HepG2 (cell line): ENCODE results near the gene KHNYN. TPM values are rescaled to one million over a fixed set of nuclear protein-coding genes. Genes with fewer than 3 reads are reported as not detected.
A peak's percentile ranks its signal among the peaks of the same experiment; 100 is the strongest.

Source experiments
- ARNT ChIP-seq: fragments of 450-650 bp; IDR thresholded peaks from 2 replicates; pipeline ENCODE4 v1.6.1; 2017
- ATAD3A ChIP-seq: sonication (generic); formaldehyde crosslinking; IDR thresholded peaks from 2 replicates; pipeline ENCODE4 v1.4.0; 2020; ENCODE audit warnings: missing genetic modification reagents
- ATRX ChIP-seq: sonication (generic); formaldehyde crosslinking; IDR thresholded peaks from 2 replicates; pipeline ENCODE4 v1.4.0; 2020; ENCODE audit warnings: missing genetic modification reagents, borderline replicate concordance
- CCAR2 ChIP-seq: fragments of 200-400 bp; formaldehyde crosslinking; optimal IDR thresholded peaks from 2 replicates; pipeline ENCODE3; 2018; ENCODE audit warnings: low read depth, mild to moderate bottlenecking, low read length, moderate library complexity
- CSRNP1 ChIP-seq: sonication (generic); formaldehyde crosslinking; IDR thresholded peaks from 2 replicates; pipeline ENCODE4 v1.8.1; 2023; ENCODE audit warnings: mild to moderate bottlenecking, missing genetic modification reagents
- DMAP1 ChIP-seq: IDR thresholded peaks from 2 replicates; pipeline ENCODE4 v1.6.1; 2016
- ETV6 ChIP-seq: sonication (generic); formaldehyde crosslinking; conservative IDR thresholded peaks from 2 replicates; pipeline ENCODE4 v1.4.0; 2020; ENCODE audit warnings: missing genetic modification reagents
- ISL2 ChIP-seq: sonication (generic); formaldehyde crosslinking; IDR thresholded peaks from 2 replicates; pipeline ENCODE4 v1.5.0; 2020; ENCODE audit warnings: missing genetic modification reagents
- KAT8 ChIP-seq: IDR thresholded peaks from 2 replicates; pipeline ENCODE4 v1.6.1; 2016; ENCODE audit warnings: missing genetic modification reagents, missing compliant biosample characterization
- KMT2A ChIP-seq: sonication (generic); formaldehyde crosslinking; IDR thresholded peaks from 2 replicates; pipeline ENCODE4 v1.4.0; 2020; ENCODE audit warnings: missing genetic modification reagents
- NR2F6 ChIP-seq, 2 experiments: IDR thresholded peaks; 2 replicates each; pipeline ENCODE4 v1.6.1; 2016; ENCODE audit warnings: antibody characterized with exemption in 1 of 2, mild to moderate bottlenecking in 1 of 2
- PHF21A ChIP-seq: sonication (generic); formaldehyde crosslinking; IDR thresholded peaks from 2 replicates; pipeline ENCODE4 v1.5.0; 2020; ENCODE audit warnings: mild to moderate bottlenecking, missing genetic modification reagents
- PRMT3 ChIP-seq: sonication (generic); formaldehyde crosslinking; IDR thresholded peaks from 2 replicates; pipeline ENCODE4 v1.8.1; 2022; ENCODE audit warnings: low read depth, mild to moderate bottlenecking, moderate library complexity, missing genetic modification reagents, borderline replicate concordance
- SKI ChIP-seq: fragments of 450-650 bp; IDR thresholded peaks from one replicate; pipeline ENCODE4 v1.6.1; 2018; ENCODE audit warnings: mild to moderate bottlenecking; ENCODE audit not compliant: partially characterized antibody
- TOPORS ChIP-seq: sonication (generic); formaldehyde crosslinking; IDR thresholded peaks from 2 replicates; pipeline ENCODE4 v1.8.0; 2023; ENCODE audit warnings: mild to moderate bottlenecking, missing genetic modification reagents
- ZNF12 ChIP-seq: sonication (generic); formaldehyde crosslinking; IDR thresholded peaks from 2 replicates; pipeline ENCODE4 v1.5.0; 2020; ENCODE audit warnings: missing genetic modification reagents
- ZNF337 ChIP-seq: sonication (generic); formaldehyde crosslinking; IDR thresholded peaks from 2 replicates; pipeline ENCODE4 v1.5.1; 2020; ENCODE audit warnings: missing genetic modification reagents, low read depth, mild to moderate bottlenecking, borderline replicate concordance
- ZNF558 ChIP-seq: sonication (generic); formaldehyde crosslinking; IDR thresholded peaks from 2 replicates; pipeline ENCODE4 v1.9.0; 2022; ENCODE audit warnings: mild to moderate bottlenecking, missing genetic modification reagents, borderline replicate concordance
- ZSCAN22 ChIP-seq: sonication (generic); formaldehyde crosslinking; IDR thresholded peaks from 2 replicates; pipeline ENCODE4 v1.4.0; 2020; ENCODE audit warnings: mild to moderate bottlenecking, missing genetic modification reagents
- polyA plus RNA-seq, 8 experiments: library from polyadenylated mRNA; depleted of rRNA in 3 of 8; stranded (reverse) in 7 of 8; unstranded in 1 of 8; fragments of >200 nt; fragmentation: Illumina TruSeq in 4 of 8; extraction: Trizol in 4 of 8; gene quantifications; 2 replicates each; pipeline versions ENCODE4 v1.2.1 to v1.2.3, GENCODE V29; 2011 to 2016; ENCODE audit warnings: low read depth in 4 of 8, missing spikeins in 1 of 8, mixed read lengths in 1 of 8; ENCODE audit not compliant: insufficient read depth in 1 of 8
- total RNA-seq, 5 experiments: library from RNA; depleted of rRNA; stranded (reverse); fragments of >200 nt; fragmentation: Illumina TruSeq; extraction: Trizol; gene quantifications; 2 replicates each; pipeline ENCODE4 v1.2.3, GENCODE V29; 2016; ENCODE audit warnings: low read depth in 1 of 5
- TF ChIP-seq, protein P1 (sequence below): sonication (generic); formaldehyde crosslinking; IDR thresholded peaks from 2 replicates; pipeline ENCODE4 v1.4.0; 2020; ENCODE audit warnings: missing genetic modification reagents
- TF ChIP-seq, protein P2 (sequence below): IDR thresholded peaks from 2 replicates; pipeline ENCODE4 v1.6.1; 2016
- TF ChIP-seq, protein P3 (sequence below): conservative IDR thresholded peaks from 2 replicates; pipeline ENCODE4 v1.6.1; 2018; ENCODE audit warnings: missing genetic modification reagents
- TF ChIP-seq, protein P4 (sequence below): sonication (generic); formaldehyde crosslinking; IDR thresholded peaks from 2 replicates; pipeline ENCODE4 v1.4.0; 2020; ENCODE audit warnings: missing genetic modification reagents
- TF ChIP-seq, protein P5 (sequence below): sonication (generic); formaldehyde crosslinking; IDR thresholded peaks from 2 replicates; pipeline ENCODE4 v1.9.0; 2021; ENCODE audit warnings: missing genetic modification reagents, borderline replicate concordance

KHNYN gene
- total and polyA plus RNA-seq, 2 of the 13 experiments (the other 11 are each of a cell fraction or from before 2014, with no cell fraction given): 52.8 to 75.7 TPM

- TF ChIP-seq ZNF337 (no peak), ZNF558 (CRISPR knock-in tag) (no peak), ATAD3A (CRISPR knock-in tag) (no peak), ETV6 (CRISPR knock-in tag) (no peak), ATRX (CRISPR knock-in tag) (0 out of 2 replicates have a peak, but pooled peaks have one; percentile 24), KAT8 (CRISPR knock-in tag) (no peak), CSRNP1 (no peak), CCAR2 (peak; percentile 8), KMT2A (CRISPR knock-in tag) (no peak; the same call in 1 of the 2 replicates), ZSCAN22 (CRISPR knock-in tag) (no peak), SKI (no peak), PHF21A (CRISPR knock-in tag) (no peak), PRMT3 (no peak), NR2F6 (IDR thresholded peaks at IDR 0.05) (no peak), NR2F6 (CRISPR knock-in tag; IDR thresholded peaks at IDR 0.05) (no peak), ISL2 (CRISPR knock-in tag) (no peak), TOPORS (CRISPR knock-in tag) (no peak), ZNF12 (peak; percentile 44; the same call in 1 of the 2 replicates), ARNT (no peak), DMAP1 (CRISPR knock-in tag) (no peak)
- TF ChIP-seq, protein P1, sequence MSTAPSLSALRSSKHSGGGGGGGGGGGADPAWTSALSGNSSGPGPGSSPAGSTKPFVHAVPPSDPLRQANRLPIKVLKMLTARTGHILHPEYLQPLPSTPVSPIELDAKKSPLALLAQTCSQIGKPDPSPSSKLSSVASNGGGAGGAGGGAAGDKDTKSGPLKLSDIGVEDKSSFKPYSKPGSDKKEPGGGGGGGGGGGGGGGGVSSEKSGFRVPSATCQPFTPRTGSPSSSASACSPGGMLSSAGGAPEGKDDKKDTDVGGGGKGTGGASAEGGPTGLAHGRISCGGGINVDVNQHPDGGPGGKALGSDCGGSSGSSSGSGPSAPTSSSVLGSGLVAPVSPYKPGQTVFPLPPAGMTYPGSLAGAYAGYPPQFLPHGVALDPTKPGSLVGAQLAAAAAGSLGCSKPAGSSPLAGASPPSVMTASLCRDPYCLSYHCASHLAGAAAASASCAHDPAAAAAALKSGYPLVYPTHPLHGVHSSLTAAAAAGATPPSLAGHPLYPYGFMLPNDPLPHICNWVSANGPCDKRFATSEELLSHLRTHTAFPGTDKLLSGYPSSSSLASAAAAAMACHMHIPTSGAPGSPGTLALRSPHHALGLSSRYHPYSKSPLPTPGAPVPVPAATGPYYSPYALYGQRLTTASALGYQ: no peak
- TF ChIP-seq, protein P2, sequence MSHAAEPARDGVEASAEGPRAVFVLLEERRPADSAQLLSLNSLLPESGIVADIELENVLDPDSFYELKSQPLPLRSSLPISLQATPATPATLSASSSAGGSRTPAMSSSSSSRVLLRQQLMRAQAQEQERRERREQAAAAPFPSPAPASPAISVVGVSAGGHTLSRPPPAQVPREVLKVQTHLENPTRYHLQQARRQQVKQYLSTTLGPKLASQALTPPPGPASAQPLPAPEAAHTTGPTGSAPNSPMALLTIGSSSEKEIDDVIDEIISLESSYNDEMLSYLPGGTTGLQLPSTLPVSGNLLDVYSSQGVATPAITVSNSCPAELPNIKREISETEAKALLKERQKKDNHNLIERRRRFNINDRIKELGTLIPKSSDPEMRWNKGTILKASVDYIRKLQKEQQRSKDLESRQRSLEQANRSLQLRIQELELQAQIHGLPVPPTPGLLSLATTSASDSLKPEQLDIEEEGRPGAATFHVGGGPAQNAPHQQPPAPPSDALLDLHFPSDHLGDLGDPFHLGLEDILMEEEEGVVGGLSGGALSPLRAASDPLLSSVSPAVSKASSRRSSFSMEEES (CRISPR knock-in tag): no peak
- TF ChIP-seq, protein P3, sequence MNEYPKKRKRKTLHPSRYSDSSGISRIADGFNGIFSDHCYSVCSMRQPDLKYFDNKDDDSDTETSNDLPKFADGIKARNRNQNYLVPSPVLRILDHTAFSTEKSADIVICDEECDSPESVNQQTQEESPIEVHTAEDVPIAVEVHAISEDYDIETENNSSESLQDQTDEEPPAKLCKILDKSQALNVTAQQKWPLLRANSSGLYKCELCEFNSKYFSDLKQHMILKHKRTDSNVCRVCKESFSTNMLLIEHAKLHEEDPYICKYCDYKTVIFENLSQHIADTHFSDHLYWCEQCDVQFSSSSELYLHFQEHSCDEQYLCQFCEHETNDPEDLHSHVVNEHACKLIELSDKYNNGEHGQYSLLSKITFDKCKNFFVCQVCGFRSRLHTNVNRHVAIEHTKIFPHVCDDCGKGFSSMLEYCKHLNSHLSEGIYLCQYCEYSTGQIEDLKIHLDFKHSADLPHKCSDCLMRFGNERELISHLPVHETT (CRISPR knock-in tag): no peak
- TF ChIP-seq, protein P4, sequence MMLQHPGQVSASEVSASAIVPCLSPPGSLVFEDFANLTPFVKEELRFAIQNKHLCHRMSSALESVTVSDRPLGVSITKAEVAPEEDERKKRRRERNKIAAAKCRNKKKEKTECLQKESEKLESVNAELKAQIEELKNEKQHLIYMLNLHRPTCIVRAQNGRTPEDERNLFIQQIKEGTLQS (CRISPR knock-in tag): no peak; the same call in 1 of the 2 replicates
- TF ChIP-seq, protein P5, sequence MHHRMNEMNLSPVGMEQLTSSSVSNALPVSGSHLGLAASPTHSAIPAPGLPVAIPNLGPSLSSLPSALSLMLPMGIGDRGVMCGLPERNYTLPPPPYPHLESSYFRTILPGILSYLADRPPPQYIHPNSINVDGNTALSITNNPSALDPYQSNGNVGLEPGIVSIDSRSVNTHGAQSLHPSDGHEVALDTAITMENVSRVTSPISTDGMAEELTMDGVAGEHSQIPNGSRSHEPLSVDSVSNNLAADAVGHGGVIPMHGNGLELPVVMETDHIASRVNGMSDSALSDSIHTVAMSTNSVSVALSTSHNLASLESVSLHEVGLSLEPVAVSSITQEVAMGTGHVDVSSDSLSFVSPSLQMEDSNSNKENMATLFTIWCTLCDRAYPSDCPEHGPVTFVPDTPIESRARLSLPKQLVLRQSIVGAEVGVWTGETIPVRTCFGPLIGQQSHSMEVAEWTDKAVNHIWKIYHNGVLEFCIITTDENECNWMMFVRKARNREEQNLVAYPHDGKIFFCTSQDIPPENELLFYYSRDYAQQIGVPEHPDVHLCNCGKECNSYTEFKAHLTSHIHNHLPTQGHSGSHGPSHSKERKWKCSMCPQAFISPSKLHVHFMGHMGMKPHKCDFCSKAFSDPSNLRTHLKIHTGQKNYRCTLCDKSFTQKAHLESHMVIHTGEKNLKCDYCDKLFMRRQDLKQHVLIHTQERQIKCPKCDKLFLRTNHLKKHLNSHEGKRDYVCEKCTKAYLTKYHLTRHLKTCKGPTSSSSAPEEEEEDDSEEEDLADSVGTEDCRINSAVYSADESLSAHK (CRISPR knock-in tag): peak; percentile 20; the same call in 1 of the 2 replicates
Observed at GRCh38 chr14:24441904-24442239, 12.1 kb downstream of the KHNYN start (continued).
